Activated T-helper 1 cell treated with anti-CD3 and anti-CD28 coated beads, Interleukin-12 subunit alpha, Interleukin-12 subunit beta, Interleukin-2, Interleukin-4 antibody, amounts not matched to agents 30 ng/mL and 10 ng/mL and 1 ng/mL, durations not matched to agents 14 hours and 24 hours and 36 hours (primary cell): Measurements from ENCODE around the gene TOX2. TPM values are rescaled to one million over a fixed set of nuclear protein-coding genes. Genes with fewer than 3 reads are reported as not detected.

Experiments
- total RNA-seq: library from RNA; stranded (reverse); gene quantifications from 2 replicates; pipeline ENCODE4 v1.2.3, GENCODE V29; 2022

TOX2 gene
- total RNA-seq, 1 donor from 2014 or later: 4.0 TPM

Other genes starting within 250 kb of the TOX2 start
- gene MYBL2, start 247.7 kb upstream of the TOX2 start, total RNA-seq: 95.1 and 95.5 TPM in 2 replicates
- 0.39 TPM in 1 of 2 replicates, not detected in the other for gene GTSF1L, start 187.8 kb upstream of the TOX2 start, total RNA-seq